ENCODE results near the gene COG6. TPM values are rescaled to one million over a fixed set of nuclear protein-coding genes. Genes with fewer than 3 reads are reported as not detected.

COG6 gene
- total RNA-seq, 1 experiment from 2014 or later = 16.0 TPM

DNA sequence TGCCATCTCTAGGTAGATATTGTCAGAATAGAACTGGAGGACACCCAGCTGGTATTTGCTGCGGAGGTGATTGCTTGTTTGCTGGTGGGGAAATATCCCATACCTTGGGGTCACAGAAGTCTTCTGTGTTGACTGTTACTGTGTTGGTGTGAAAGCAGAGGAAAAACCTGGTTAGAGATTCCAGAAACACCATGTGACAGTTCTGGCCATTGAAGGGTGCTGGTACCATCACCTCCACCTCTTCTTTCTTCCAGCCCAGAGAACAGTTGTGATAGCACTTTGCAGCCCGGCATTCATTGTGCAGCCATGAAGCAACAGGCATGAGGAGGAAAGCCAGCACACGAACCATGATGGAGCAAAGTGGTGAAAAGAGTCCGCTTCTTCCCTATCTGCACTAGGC, 47.6 kb upstream of the COG6 start:
- Histone ChIP-seq H3K4me3 (ENCODE audit: low read length) (no peak overlapping the region), H3K9me3 (ENCODE audit: low read length) (no peaks in the 10 kb centered on the region), H3K9me2 (replicated peaks; ENCODE audit: low read length) (no peaks in the 10 kb centered on the region), H3K27ac (ENCODE audit: low read length) (no peak overlapping the region), H4K20me1 (ENCODE audit: low read length) (no peaks in the 10 kb centered on the region), H3K79me2 (ENCODE audit: low read length) (no peaks in the 10 kb centered on the region), H2AFZ (ENCODE audit: low read length) (no peak overlapping the region), H3K9ac (ENCODE audit: low read length) (no peak overlapping the region), H3F3A (ENCODE audit: low read length, unreplicated experiment) (no peaks in the 10 kb centered on the region), H3K27me3 (ENCODE audit: low read length) (no peaks in the 10 kb centered on the region), H3K36me3 (ENCODE audit: low read depth, low read length) (no peaks in the 10 kb centered on the region), H3K4me2 (ENCODE audit: low read length) (no peak overlapping the region), H3K4me1 (ENCODE audit: insufficient read depth, low read length) (peaks cover 3% of the 10 kb centered on the region; the same call in 1 of the 2 replicates)
- ChIA-PET POLR2A (ENCODE audit: unreplicated experiment) (interaction anchor here (0.7 kb wide), 1 partner anchor 1069 kb away, joined by 3 read pairs; no protein-coding TSS in a partner anchor), CTCF (no interaction called here)
- TF ChIP-seq CTCF (conservative IDR thresholded peaks at IDR 0.05; ENCODE audit: low read depth, low read length) (no peak), EZH2 (IDR thresholded peaks at IDR 0.05; ENCODE audit: low read length, unreplicated experiment) (no peak), EZH2phosphoT487 (IDR thresholded peaks at IDR 0.05; ENCODE audit: borderline replicate concordance, low read length) (no peak)
- DNase-seq (no peak), ATAC-seq (no peak)
- intact Hi-C loops (cut with micrococcal nuclease) = no loop called here
- BruUV-seq (replicated peaks) = no TSS peak

- DNase-seq = peak; percentile 78
- H3K36me3 ChIP-seq (ENCODE audit: low read depth, low read length) = no peaks in the 10 kb centered on the region
- H3K27ac ChIP-seq (ENCODE audit: low read length) = no peak overlapping the region
- H3K9me2 ChIP-seq (replicated peaks; ENCODE audit: low read length) = no peaks in the 10 kb centered on the region
- intact Hi-C loops (cut with micrococcal nuclease) = loop anchor here (1.0 kb wide), 1 partner anchor 197 kb away; no protein-coding TSS in a partner anchor
- no peak overlapping the region for H3K4me2 ChIP-seq (ENCODE audit: low read length)
- no peak overlapping the region for H2AFZ ChIP-seq (ENCODE audit: low read length)
- H3K27me3 ChIP-seq (ENCODE audit: low read length) = no peaks in the 10 kb centered on the region
- peak; percentile 64 for ATAC-seq
- CTCF ChIA-PET = interaction anchor here (0.6 to 1.1 kb wide), 6 partner anchors 80 to 561 kb away, joined by 3 to 6 read pairs (median 3); no protein-coding TSS in a partner anchor
- H3K9me3 ChIP-seq (ENCODE audit: low read length) = no peaks in the 10 kb centered on the region
- no peaks in the 10 kb centered on the region for H3K4me1 ChIP-seq (ENCODE audit: insufficient read depth, low read length)
- no peak overlapping the region for H3K4me3 ChIP-seq (ENCODE audit: low read length)
- TF ChIP-seq CTCF (conservative IDR thresholded peaks at IDR 0.05; ENCODE audit: low read depth, low read length) (peak; percentile 82), EZH2phosphoT487 (IDR thresholded peaks at IDR 0.05; ENCODE audit: borderline replicate concordance, low read length) (no peak)
- BruUV-seq (replicated peaks) = no TSS peak
- no peaks in the 10 kb centered on the region for H4K20me1 ChIP-seq (ENCODE audit: low read length)
- no peak overlapping the region for H3K9ac ChIP-seq (ENCODE audit: low read length)
- POLR2A ChIA-PET (ENCODE audit: unreplicated experiment) = no interaction called here
- H3F3A ChIP-seq (ENCODE audit: low read length, unreplicated experiment) = no peaks in the 10 kb centered on the region
- H3K79me2 ChIP-seq (ENCODE audit: low read length) = no peaks in the 10 kb centered on the region
These were observed 43.3 kb upstream of the COG6 start for GRCh38 chr13:39612023-39612637.

DNA sequence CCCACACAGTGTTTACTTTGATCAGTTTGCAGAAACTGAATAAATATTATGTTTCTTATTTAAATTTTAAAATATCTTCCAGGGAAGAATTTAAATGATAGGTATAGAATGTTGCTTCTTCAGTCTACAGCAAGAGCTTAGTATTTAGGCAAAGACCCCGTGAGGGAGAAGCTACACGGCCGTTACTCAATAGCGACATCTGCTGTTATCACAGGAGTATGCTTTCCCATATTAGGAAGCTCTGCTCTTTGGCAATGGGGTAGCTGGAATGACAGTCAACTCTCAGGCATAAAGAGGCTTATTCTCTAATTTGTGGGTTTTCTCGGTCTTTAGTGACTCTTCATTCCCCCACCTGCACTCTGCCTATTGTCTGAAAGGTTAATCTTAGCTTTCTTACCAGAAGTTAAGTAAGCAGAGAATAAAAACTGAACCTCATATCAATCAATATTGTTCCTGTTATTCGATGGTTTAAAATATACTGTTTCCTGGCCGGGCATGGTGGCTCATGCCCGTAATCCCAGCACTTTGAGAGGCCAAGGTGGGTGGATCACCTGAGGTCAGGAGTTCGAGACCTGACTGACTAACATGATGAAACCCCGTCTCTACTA, 39.3 kb upstream of the COG6 start:
- Histone ChIP-seq H3K36me3 (ENCODE audit: low read depth, low read length) (no peaks in the 10 kb centered on the region), H3K9ac (ENCODE audit: low read length) (no peak overlapping the region), H3K4me3 (ENCODE audit: low read length) (no peak overlapping the region), H3K4me1 (ENCODE audit: insufficient read depth, low read length) (no peaks in the 10 kb centered on the region), H3K9me3 (ENCODE audit: low read length) (no peaks in the 10 kb centered on the region), H3K27ac (ENCODE audit: low read length) (no peak overlapping the region), H3F3A (ENCODE audit: low read length, unreplicated experiment) (no peaks in the 10 kb centered on the region), H3K9me2 (replicated peaks; ENCODE audit: low read length) (no peaks in the 10 kb centered on the region), H4K20me1 (ENCODE audit: low read length) (no peaks in the 10 kb centered on the region), H3K79me2 (ENCODE audit: low read length) (no peaks in the 10 kb centered on the region), H3K4me2 (ENCODE audit: low read length) (no peak overlapping the region), H2AFZ (ENCODE audit: low read length) (no peak overlapping the region), H3K27me3 (ENCODE audit: low read length) (no peaks in the 10 kb centered on the region)
- ATAC-seq = peak; percentile 59
- no TSS peak for BruUV-seq (replicated peaks)
- ChIA-PET CTCF (interaction anchor here (0.5 to 1.1 kb wide), 17 partner anchors 14 to 565 kb away, joined by 3 to 7 read pairs (median 4); partner anchors contain the start of gene LHFPL6), POLR2A (ENCODE audit: unreplicated experiment) (no interaction called here)
- peak; percentile 72 for DNase-seq
- TF ChIP-seq EZH2 (IDR thresholded peaks at IDR 0.05; ENCODE audit: low read length, unreplicated experiment) (no peak), CTCF (conservative IDR thresholded peaks at IDR 0.05; ENCODE audit: low read depth, low read length) (peak; percentile 77)
- intact Hi-C loops (cut with micrococcal nuclease) = loop anchor here (1.0 to 2.0 kb wide), 4 partner anchors 201 to 565 kb away; no protein-coding TSS in a partner anchor
